Stimulated activated naive CD8-positive, alpha-beta T cell treated with anti-CD3 and anti-CD28 coated beads, Interleukin-15, amount 100 ng/mL, for 72 hours (primary cell): ENCODE data around the gene PPP2R5E.

Source experiments
- ATAC-seq: fragments of 150-1000 bp; cut with Tn5 transposase; 2 replicates; pipeline ENCODE4 v1.10.0; 2021; ENCODE audit warnings: mild to moderate bottlenecking, moderate library complexity
- DNase-seq, 2 donors: peaks; one replicate each; pipeline ENCODE4 v3.0.0; 2021 to 2022
- H3K27ac Mint-ChIP-seq, 2 donors: one replicate each; pipeline ENCODE4 v1.8.0; 2022; ENCODE audit warnings: mild to moderate bottlenecking in 2 of 2, mixed read lengths in 2 of 2, moderate library complexity in 2 of 2
- H3K27me3 Mint-ChIP-seq: one replicate; pipeline ENCODE4 v1.8.0; 2022; ENCODE audit warnings: mixed read lengths
- H3K4me1 Mint-ChIP-seq: one replicate; pipeline ENCODE4 v1.8.0; 2022; ENCODE audit warnings: mild to moderate bottlenecking, mixed read lengths
- H3K4me3 Mint-ChIP-seq, 2 donors: one replicate each; pipeline ENCODE4 v1.8.0; 2022; ENCODE audit warnings: mild to moderate bottlenecking in 2 of 2, mixed read lengths in 2 of 2, moderate library complexity in 1 of 2
- H3K9me3 Mint-ChIP-seq, 2 donors: one replicate each; pipeline ENCODE4 v1.8.0; 2022; ENCODE audit warnings: mixed read lengths in 2 of 2

PPP2R5E gene

DNA sequence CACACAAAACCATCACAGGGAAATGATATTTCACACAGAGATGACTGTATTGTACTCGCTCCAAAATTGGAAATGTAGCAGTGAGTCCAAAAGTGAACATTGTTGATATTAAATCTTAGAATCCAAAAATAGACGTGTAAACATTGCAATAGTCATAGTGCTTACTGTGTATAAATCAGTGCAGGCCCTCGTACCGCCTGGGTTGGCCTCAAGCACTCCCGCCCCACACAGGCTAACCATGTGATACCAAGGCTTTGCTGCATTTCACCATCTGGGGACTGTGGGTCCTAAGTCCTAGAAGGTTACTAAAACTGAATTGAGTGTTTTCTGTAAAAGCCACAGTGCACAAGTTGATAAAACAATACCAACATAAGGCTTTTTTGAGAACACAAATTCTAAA is 107.3 kb downstream of the PPP2R5E start:
- no peak overlapping the region for H3K27ac Mint-ChIP-seq
- no peaks in the 10 kb centered on the region for H3K27me3 Mint-ChIP-seq
- peaks cover 67% of the 10 kb centered on the region for H3K4me1 Mint-ChIP-seq
- no peak for DNase-seq
- no peak for ATAC-seq
- no peaks in the 10 kb centered on the region for H3K9me3 Mint-ChIP-seq
- H3K4me3 Mint-ChIP-seq = peak overlapping the region in 1 of 2 donors; percentile 0

DNA sequence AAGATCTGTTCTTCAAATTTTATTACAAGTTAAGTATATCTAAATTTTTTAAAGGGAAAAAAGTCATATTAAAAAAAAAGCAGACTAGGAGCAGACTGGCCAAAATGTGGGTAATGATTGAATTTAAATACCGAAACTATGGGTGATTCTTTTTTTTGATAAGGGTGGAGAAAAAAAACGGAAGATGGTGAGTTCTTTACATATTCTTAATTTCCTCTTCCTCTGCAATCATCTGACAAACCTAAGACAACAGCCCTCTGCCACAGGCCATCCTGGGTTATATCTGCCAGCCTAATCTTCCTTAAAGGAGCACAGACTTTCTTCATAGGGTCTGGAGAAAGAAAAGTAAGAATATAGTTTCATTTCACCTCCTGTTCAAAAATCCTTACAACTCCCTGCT is 108.0 kb downstream of the PPP2R5E start:
- ATAC-seq (no peak), DNase-seq (no peak)
- no peaks in the 10 kb centered on the region for H3K27me3 Mint-ChIP-seq
- H3K27ac Mint-ChIP-seq = no peak overlapping the region
- H3K4me1 Mint-ChIP-seq = peaks cover 65% of the 10 kb centered on the region
- no peak overlapping the region for H3K4me3 Mint-ChIP-seq
- H3K9me3 Mint-ChIP-seq = no peaks in the 10 kb centered on the region

DNA sequence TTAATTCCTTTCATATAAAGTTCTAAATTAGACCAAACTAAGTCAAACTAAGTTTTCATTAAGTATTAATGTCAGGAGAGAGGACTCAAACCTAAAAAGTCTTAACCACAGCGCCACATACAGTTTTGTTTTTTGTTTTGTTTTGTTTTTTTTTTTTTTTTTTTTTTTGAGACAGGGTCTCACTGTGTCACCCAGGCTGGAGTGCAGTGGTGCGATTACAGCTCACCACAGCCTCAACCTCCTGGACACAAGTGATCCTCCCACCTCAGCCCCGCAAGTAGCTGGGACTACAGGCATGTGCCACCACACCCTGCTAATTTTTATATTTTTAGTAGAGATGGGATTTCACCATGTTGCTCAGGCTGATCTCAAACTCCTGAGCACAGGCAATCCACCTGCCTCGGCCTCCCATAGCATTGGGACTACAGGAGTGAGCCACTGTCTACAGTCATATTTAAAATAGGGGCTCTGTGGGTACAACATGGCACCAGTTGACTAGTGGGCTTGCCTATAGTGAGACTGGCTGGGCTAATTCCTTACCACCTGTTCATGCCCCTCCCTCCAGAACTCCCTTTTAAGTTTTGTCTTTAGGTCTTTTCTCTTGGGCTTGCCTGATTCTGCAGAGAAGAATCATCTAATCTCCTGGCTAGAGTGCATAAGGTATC is 110.2 kb downstream of the PPP2R5E start:
- Mint-ChIP-seq H3K27ac (no peak overlapping the region), H3K4me3 (no peak overlapping the region), H3K9me3 (no peaks in the 10 kb centered on the region), H3K27me3 (no peaks in the 10 kb centered on the region), H3K4me1 (peaks cover 52% of the 10 kb centered on the region)
- DNase-seq = no peak
- ATAC-seq = no peak

DNA sequence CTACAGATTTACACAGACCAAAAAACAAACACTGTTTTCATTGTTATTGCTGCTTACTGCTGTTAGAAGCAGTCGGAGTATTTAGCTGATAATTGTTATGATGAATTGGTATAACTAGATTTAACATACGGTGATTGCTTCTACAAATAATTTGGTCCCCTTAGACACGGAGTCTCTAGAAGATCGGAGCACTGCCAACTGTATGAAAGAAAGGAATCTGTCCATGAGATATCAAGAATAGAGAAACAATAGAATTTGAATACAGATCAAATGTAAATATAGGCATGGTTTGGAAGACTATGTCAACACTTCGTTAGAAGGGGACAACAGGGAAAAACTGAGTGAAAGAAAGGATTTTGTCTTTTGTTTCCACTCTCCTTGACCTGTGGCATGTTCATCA is 110.9 kb downstream of the PPP2R5E start:
- no peaks in the 10 kb centered on the region for H3K27me3 Mint-ChIP-seq
- H3K27ac Mint-ChIP-seq = no peak overlapping the region
- H3K4me3 Mint-ChIP-seq = no peak overlapping the region
- ATAC-seq (no peak), DNase-seq (no peak)
- peaks cover 44% of the 10 kb centered on the region for H3K4me1 Mint-ChIP-seq
- H3K9me3 Mint-ChIP-seq = no peaks in the 10 kb centered on the region

DNA sequence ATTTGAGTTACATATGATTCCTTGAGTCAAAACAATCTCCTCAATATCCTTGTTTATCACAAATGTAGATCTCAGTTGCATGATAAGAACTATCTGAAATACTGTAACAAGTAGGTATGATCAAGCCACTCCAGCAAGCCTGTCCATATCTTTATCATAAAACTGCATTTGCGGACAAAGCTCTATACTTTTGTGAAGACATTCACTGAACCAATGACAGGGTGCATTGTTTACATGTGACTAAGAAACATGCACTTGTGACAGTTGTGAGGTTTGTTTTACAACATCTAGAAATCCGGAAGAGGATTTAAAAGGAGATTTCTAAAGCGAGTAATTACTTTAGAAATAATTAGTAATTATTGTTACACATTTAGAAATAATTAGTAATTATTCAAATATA is 111.7 kb downstream of the PPP2R5E start:
- Mint-ChIP-seq H3K27me3 (no peaks in the 10 kb centered on the region), H3K9me3 (no peaks in the 10 kb centered on the region), H3K4me1 (peaks cover 36% of the 10 kb centered on the region), H3K4me3 (no peak overlapping the region), H3K27ac (no peak overlapping the region)
- DNase-seq = no peak
- ATAC-seq = no peak

DNA sequence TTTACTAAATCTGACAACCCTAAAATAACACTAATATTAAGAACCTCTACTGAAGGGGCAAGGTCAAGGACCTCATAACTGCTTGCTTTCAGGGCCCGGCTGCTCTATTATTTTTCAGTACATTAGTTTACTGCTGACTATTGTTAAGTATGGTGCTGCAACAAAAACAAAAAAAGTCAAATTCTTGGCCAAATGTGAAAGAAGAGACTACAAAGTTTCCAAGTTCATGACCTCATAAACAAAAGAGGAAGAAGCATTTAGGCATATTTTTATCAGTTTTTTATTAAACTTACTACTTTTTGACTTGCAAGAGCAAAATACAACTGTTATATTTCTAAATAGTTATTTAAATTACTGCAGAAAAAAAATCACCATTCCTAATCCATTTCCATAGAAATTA is 114.7 kb downstream of the PPP2R5E start:
- Mint-ChIP-seq H3K4me3 (no peak overlapping the region), H3K4me1 (peaks cover 10% of the 10 kb centered on the region), H3K9me3 (no peaks in the 10 kb centered on the region), H3K27me3 (no peaks in the 10 kb centered on the region), H3K27ac (no peak overlapping the region)
- no peak for ATAC-seq
- DNase-seq = no peak

DNA sequence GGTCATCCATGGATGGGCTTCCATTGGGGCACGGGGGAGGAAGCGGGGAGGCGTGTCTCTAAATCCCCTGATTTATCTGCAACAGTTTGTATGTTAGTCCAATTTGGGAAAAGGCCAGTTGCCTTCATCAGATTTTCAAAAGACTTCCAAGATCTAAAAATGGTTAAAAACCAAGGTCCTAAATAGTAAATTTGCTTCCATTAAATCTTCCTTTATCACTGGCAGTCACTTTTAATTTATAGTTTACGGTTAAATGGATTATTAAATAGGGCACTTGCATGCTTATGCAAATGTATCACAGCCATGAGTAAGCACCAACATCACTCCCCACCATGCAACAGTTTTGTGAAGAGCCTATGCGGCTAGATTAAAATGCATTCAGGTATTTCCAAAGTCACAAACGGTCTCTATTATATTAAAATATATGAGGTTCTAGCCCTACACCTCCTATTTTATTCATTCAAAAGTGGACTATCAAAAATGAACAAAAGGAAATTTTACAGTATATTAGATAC is 116.3 kb downstream of the PPP2R5E start:
- no peaks in the 10 kb centered on the region for H3K27me3 Mint-ChIP-seq
- no peaks in the 10 kb centered on the region for H3K9me3 Mint-ChIP-seq
- ATAC-seq (no peak), DNase-seq (no peak)
- no peak overlapping the region for H3K4me3 Mint-ChIP-seq
- H3K4me1 Mint-ChIP-seq = no peaks in the 10 kb centered on the region
- H3K27ac Mint-ChIP-seq = no peak overlapping the region

DNA sequence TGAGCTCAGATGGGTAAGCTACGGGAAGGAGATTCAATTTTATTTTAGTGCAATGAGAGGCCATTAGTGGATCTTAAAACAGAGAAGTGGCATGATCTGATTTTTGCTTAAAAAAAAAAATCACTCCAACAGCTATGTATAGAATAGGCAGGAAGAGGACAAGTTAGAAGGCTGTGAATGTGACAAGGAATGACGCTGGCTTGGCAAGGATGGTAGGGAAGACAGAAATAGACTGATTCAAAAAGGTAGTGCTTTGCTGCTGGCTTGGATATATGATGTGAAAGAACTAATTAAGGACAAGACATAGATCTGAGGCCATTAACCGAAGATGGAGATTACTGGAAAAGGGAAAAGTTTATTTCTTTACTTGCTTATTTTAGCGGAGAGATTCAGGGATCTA is 119.3 kb downstream of the PPP2R5E start:
- Mint-ChIP-seq H3K27ac (no peak overlapping the region), H3K4me1 (no peaks in the 10 kb centered on the region), H3K9me3 (no peaks in the 10 kb centered on the region), H3K4me3 (no peak overlapping the region), H3K27me3 (no peaks in the 10 kb centered on the region)
- ATAC-seq (no peak), DNase-seq (no peak)

DNA sequence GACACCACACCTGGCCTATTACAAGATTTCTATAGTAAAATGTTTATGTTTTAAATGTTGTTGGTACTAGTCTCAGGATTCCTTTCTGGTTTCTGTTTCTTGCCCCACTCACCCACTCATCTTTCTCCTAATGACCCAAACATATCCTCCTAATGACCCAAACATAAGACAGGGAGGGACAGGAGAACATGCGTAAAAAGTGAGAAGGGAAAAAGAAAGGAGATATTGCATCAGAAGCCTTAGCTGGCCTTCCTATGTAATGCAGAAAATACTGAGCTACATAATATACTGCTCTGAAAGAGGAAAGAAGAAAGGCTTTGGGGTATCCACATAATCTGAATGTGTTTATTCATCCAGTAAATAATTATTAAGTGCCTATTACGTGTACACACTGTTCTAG is 119.8 kb downstream of the PPP2R5E start:
- H3K27ac Mint-ChIP-seq = no peak overlapping the region
- no peak overlapping the region for H3K4me3 Mint-ChIP-seq
- H3K27me3 Mint-ChIP-seq = no peaks in the 10 kb centered on the region
- H3K4me1 Mint-ChIP-seq = no peaks in the 10 kb centered on the region
- no peak for ATAC-seq
- no peak for DNase-seq
- H3K9me3 Mint-ChIP-seq = no peaks in the 10 kb centered on the region

DNA sequence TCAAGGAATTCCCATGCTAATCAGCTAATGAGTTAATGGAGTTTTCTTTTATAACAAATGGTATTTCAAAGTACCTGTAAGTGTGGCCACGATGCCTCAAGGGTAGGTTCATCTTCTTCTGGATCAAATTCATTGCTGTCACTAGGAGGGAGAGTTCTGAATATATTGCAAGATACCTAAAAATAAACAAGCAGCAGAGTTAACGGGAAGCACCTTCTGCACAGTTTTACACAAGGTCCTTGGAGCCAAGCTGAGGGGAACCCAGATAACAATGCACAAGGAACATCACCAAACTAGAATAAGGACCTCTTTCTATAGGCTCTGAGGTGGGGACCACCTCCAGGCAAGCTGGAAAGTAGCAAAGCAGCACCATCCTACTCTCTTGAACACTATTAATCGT is 121.3 kb downstream of the PPP2R5E start:
- ATAC-seq (no peak), DNase-seq (no peak)
- no peaks in the 10 kb centered on the region for H3K4me1 Mint-ChIP-seq
- H3K27me3 Mint-ChIP-seq = no peaks in the 10 kb centered on the region
- H3K9me3 Mint-ChIP-seq = no peaks in the 10 kb centered on the region
- no peak overlapping the region for H3K27ac Mint-ChIP-seq
- no peak overlapping the region for H3K4me3 Mint-ChIP-seq

DNA sequence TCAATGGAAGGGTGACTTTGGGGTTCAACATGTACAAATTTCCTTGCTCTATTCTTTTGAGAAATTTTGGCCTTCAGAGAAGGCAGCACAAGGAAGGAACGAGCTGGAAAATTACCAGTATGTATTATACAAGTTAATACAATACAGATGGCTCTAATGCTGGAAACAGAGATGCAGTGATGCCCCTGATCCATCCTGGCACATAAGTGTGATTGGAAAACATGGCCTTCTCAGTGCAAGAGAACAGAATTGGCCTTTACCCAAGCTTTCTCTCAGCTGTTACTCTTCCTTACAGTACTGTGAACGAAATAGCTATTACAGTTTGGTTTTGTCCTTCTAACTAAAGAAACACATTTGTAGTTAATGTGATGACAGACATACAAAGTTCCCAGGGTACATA is 122.0 kb downstream of the PPP2R5E start:
- H3K27me3 Mint-ChIP-seq = no peaks in the 10 kb centered on the region
- no peaks in the 10 kb centered on the region for H3K9me3 Mint-ChIP-seq
- H3K4me1 Mint-ChIP-seq = no peaks in the 10 kb centered on the region
- no peak for DNase-seq
- no peak overlapping the region for H3K4me3 Mint-ChIP-seq
- ATAC-seq = no peak
- H3K27ac Mint-ChIP-seq = no peak overlapping the region

DNA sequence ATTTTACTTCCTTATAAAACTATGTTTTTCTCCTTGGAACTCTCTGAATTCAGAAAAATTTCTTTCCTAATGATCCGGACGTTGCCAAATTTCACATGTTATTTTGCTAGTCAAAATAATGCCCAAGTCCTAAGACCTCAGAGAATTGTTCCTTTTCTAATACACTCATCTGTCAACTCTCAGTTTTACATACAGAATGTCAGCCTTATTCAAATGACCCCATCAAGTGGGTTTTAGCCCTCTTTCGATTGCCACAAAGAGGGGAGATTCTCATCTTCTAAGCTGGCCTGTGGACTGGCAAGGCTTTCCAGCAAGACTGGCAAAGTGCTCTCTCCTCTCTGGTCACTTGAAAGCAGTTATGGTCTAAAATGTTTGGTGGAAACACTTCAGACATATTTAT is 125.2 kb downstream of the PPP2R5E start:
- DNase-seq (no peak), ATAC-seq (no peak)
- no peaks in the 10 kb centered on the region for H3K4me1 Mint-ChIP-seq
- H3K9me3 Mint-ChIP-seq = no peaks in the 10 kb centered on the region
- no peaks in the 10 kb centered on the region for H3K27me3 Mint-ChIP-seq
- H3K4me3 Mint-ChIP-seq = no peak overlapping the region
- H3K27ac Mint-ChIP-seq = no peak overlapping the region

DNA sequence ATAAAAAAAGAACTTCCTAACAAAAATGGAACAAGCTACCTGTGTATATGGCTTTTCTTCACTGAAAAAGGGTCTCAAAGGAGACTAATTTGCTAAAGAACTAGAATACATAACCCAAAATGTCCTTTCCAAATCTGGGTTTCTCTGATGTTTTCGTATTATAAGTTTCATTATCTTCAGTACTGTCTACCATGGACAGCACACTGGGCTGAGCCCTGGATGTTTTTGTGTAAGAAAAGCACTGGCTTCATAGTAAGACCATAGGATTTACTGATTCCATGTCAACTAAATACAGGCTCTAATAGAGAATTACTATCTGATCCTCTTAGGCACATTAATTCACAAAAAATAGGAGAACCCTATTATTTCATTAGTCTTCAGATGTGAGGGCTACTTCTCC is 130.2 kb downstream of the PPP2R5E start:
- Mint-ChIP-seq H3K9me3 (no peaks in the 10 kb centered on the region), H3K4me1 (peaks cover 6% of the 10 kb centered on the region), H3K27me3 (no peaks in the 10 kb centered on the region), H3K4me3 (no peak overlapping the region), H3K27ac (no peak overlapping the region)
- DNase-seq (no peak), ATAC-seq (no peak)

DNA sequence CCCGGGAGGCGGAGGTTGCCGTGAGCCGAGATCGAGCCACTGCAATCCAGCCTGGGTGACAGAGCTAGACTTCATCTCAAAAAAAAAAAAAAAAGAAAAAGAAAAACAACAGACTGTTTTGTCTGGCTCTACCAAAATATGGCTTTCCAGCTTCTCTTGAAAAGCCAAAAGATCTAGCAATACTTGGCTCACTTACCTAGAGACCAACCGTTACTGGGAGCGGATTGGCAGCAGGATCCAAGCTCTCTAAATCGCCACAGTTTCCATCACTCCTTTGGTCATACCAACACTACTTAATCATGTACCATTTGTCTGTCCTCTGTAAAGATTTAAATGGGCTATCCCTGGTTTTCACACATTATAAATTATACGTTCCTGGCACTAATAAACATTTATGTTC is 136.8 kb downstream of the PPP2R5E start:
- H3K9me3 Mint-ChIP-seq = no peaks in the 10 kb centered on the region
- H3K4me1 Mint-ChIP-seq = peaks cover 9% of the 10 kb centered on the region
- ATAC-seq (no peak), DNase-seq (no peak)
- no peak overlapping the region for H3K27ac Mint-ChIP-seq
- H3K27me3 Mint-ChIP-seq = no peaks in the 10 kb centered on the region
- no peak overlapping the region for H3K4me3 Mint-ChIP-seq

DNA sequence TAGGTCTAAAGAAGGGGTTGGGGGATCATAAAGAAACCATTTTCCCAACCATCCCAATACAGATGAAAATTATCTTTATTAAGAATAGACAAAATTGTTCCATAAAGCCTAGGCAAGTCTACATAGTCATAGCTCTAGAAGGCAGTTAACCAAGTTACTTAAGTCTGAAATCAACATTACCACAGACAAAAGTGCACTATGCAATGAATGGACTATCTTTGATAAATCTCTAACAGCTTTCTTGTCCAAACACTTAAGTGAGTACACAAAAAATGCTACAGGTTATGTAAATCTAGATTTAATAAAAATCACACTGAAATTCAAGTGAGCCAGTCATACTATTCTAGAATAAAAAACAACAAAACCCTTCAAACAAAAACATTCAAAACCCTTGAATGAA is 137.5 kb downstream of the PPP2R5E start:
- no peak for ATAC-seq
- Mint-ChIP-seq H3K4me1 (peaks cover 14% of the 10 kb centered on the region), H3K4me3 (no peak overlapping the region), H3K9me3 (no peaks in the 10 kb centered on the region), H3K27me3 (no peaks in the 10 kb centered on the region), H3K27ac (no peak overlapping the region)
- DNase-seq = no peak

DNA sequence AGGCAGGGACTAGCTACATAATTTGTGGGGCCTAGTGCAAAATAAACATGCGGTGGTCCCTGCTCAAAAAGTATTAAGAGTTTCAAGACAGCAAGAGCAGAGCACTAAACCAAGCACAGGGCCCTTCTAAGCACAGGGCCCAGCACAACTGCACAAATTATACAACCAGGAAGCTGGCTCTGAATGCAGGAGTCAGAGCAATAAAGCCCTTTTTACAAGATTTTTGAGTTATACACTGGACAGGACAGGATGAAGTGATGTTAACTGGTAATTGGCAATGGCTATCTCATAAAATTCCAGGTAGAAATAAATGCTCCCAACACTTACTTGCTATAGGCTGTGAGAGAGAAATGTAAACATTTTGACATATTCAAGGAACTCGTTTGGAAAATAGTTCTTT is 138.3 kb downstream of the PPP2R5E start:
- DNase-seq = no peak
- H3K27ac Mint-ChIP-seq = peak overlapping the region in 1 of 2 donors; percentile 3
- H3K27me3 Mint-ChIP-seq = no peaks in the 10 kb centered on the region
- ATAC-seq = no peak
- no peaks in the 10 kb centered on the region for H3K9me3 Mint-ChIP-seq
- H3K4me1 Mint-ChIP-seq = peaks cover 14% of the 10 kb centered on the region
- no peak overlapping the region for H3K4me3 Mint-ChIP-seq

DNA sequence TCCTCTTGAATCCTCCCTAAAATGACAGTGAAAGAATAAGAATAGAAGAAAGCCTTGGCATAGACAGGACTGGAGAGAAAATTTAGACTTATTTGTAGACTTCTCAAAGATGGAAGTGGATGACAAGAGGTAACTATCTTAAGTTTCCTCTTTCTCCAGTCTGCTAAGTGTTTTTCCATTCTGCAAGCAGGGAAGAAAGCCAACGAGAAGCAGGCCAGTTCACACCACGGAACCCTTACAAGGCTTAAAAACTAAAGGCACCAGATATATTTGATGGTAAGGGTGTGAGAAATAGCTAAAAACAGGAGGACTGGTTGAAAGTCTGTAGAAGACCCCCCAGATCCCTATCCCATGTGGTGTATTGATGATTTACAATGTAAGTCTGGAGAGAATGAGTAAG is 141.5 kb downstream of the PPP2R5E start:
- Mint-ChIP-seq H3K9me3 (no peaks in the 10 kb centered on the region), H3K4me3 (no peak overlapping the region)

More for the DNA sequence above, 141.5 kb downstream of the PPP2R5E start:
- H3K4me1 Mint-ChIP-seq = peaks cover 19% of the 10 kb centered on the region
- no peaks in the 10 kb centered on the region for H3K27me3 Mint-ChIP-seq
- no peak for DNase-seq
- ATAC-seq = no peak
- peak overlapping the region in 1 of 2 donors; percentile 13 for H3K27ac Mint-ChIP-seq
